Measurements from ENCODE around the gene MAN1A2.
"Not testable (repeated sequence)": the region's sequence is repeated elsewhere in the genome, so short reads cannot be mapped to it uniquely, and the experiment has no call there.

MAN1A2 gene

GRCh38 chr1:117346206-117346928 lies 20.9 kb upstream of the MAN1A2 start:
- Histone ChIP-seq H3K4me2 (ENCODE audit: low read depth, low read length) (no peak overlapping the region), H3K27ac (ENCODE audit: low read length) (no peak overlapping the region), H3K9ac (ENCODE audit: low read length) (no peak overlapping the region), H3K4me3 (ENCODE audit: low read length) (no peak overlapping the region), H3K4me1 (ENCODE audit: low read length) (0 out of 2 replicates have a peak, but pooled peaks cover 8% of the 10 kb centered on the region), H3K27me3 (replicated peaks; ENCODE audit: insufficient read depth, low read length) (no peaks in the 10 kb centered on the region), H3K79me2 (ENCODE audit: low read length) (no peaks in the 10 kb centered on the region), H3K9me3 (replicated peaks; ENCODE audit: insufficient read depth, low read length) (no peaks in the 10 kb centered on the region), H3K36me3 (replicated peaks; ENCODE audit: insufficient read depth, low read length) (no peaks in the 10 kb centered on the region), H2AFZ (ENCODE audit: low read length) (no peak overlapping the region), H3F3A (ENCODE audit: insufficient read depth, low read length) (no peaks in the 10 kb centered on the region), H3K9me2 (replicated peaks; ENCODE audit: insufficient read depth, low read length) (no peaks in the 10 kb centered on the region), H4K20me1 (ENCODE audit: insufficient read depth, low read length) (no peaks in the 10 kb centered on the region)
- TF ChIP-seq CTCF (IDR thresholded peaks at IDR 0.05; ENCODE audit: low read length) = no peak
- no peak for TF ChIP-seq EZH2 (optimal IDR thresholded peaks at IDR 0.05; ENCODE audit: low read depth, low read length)
- no peak for TF ChIP-seq EZH2phosphoT487 (IDR thresholded peaks at IDR 0.05; ENCODE audit: low read length)
- no peak for DNase-seq

DNA sequence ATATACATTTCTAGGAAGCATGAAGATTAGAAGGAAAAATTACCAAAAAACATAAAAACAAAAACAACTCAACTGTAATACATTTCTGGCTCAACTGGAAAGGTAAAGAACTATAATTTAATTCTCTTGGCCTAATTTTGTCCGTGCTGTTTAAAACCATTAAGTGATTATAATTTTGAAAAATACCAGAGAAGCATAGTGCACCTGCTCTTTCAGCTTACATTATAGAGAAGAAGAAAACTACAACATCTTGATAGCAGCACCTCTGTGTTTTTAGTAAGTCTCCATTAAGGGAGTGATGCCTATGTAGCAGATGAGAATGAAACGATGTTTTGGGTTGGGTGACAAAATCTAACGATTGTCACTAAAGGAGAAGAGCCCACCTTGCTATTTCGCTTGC lies 19.3 kb upstream of the MAN1A2 start:
- H3K36me3 ChIP-seq (replicated peaks; ENCODE audit: insufficient read depth, low read length) = no peaks in the 10 kb centered on the region
- H3K4me1 ChIP-seq (ENCODE audit: low read length) = 0 out of 2 replicates have a peak, but pooled peaks cover 3% of the 10 kb centered on the region
- no peak for DNase-seq
- H3K4me3 ChIP-seq (ENCODE audit: low read length) = no peak overlapping the region
- no peaks in the 10 kb centered on the region for H4K20me1 ChIP-seq (ENCODE audit: insufficient read depth, low read length)
- no peak overlapping the region for H3K27ac ChIP-seq (ENCODE audit: low read length)
- H2AFZ ChIP-seq (ENCODE audit: low read length) = no peak overlapping the region
- no peaks in the 10 kb centered on the region for H3F3A ChIP-seq (ENCODE audit: insufficient read depth, low read length)
- H3K9me2 ChIP-seq (replicated peaks; ENCODE audit: insufficient read depth, low read length) = no peaks in the 10 kb centered on the region
- H3K79me2 ChIP-seq (ENCODE audit: low read length) = no peaks in the 10 kb centered on the region
- no peaks in the 10 kb centered on the region for H3K9me3 ChIP-seq (replicated peaks; ENCODE audit: insufficient read depth, low read length)
- no peak overlapping the region for H3K4me2 ChIP-seq (ENCODE audit: low read depth, low read length)
- H3K27me3 ChIP-seq (replicated peaks; ENCODE audit: insufficient read depth, low read length) = no peaks in the 10 kb centered on the region
- no peak overlapping the region for H3K9ac ChIP-seq (ENCODE audit: low read length)
- TF ChIP-seq EZH2 (optimal IDR thresholded peaks at IDR 0.05; ENCODE audit: low read depth, low read length) = no peak
- TF ChIP-seq EZH2phosphoT487 (IDR thresholded peaks at IDR 0.05; ENCODE audit: low read length) = no peak
- no peak for TF ChIP-seq CTCF (IDR thresholded peaks at IDR 0.05; ENCODE audit: low read length)

- not testable (repeated sequence) for H3K9me2 ChIP-seq (replicated peaks; ENCODE audit: insufficient read depth, low read length); H3K79me2 ChIP-seq (ENCODE audit: low read length); H3F3A ChIP-seq (ENCODE audit: insufficient read depth, low read length); H2AFZ ChIP-seq (ENCODE audit: low read length); H3K4me1 ChIP-seq (ENCODE audit: low read length); H3K9me3 ChIP-seq (replicated peaks; ENCODE audit: insufficient read depth, low read length); H3K27me3 ChIP-seq (replicated peaks; ENCODE audit: insufficient read depth, low read length); H3K9ac ChIP-seq (ENCODE audit: low read length); DNase-seq; H3K4me2 ChIP-seq (ENCODE audit: low read depth, low read length); H3K36me3 ChIP-seq (replicated peaks; ENCODE audit: insufficient read depth, low read length); H3K27ac ChIP-seq (ENCODE audit: low read length); H3K4me3 ChIP-seq (ENCODE audit: low read length); H4K20me1 ChIP-seq (ENCODE audit: insufficient read depth, low read length)
Observed at GRCh38 chr1:117352695-117353094, 14.6 kb upstream of the MAN1A2 start.

- not testable (repeated sequence) for H3K79me2 ChIP-seq (ENCODE audit: low read length); H4K20me1 ChIP-seq (ENCODE audit: insufficient read depth, low read length); H3F3A ChIP-seq (ENCODE audit: insufficient read depth, low read length); H2AFZ ChIP-seq (ENCODE audit: low read length); H3K4me1 ChIP-seq (ENCODE audit: low read length); H3K27ac ChIP-seq (ENCODE audit: low read length); H3K36me3 ChIP-seq (replicated peaks; ENCODE audit: insufficient read depth, low read length); H3K4me2 ChIP-seq (ENCODE audit: low read depth, low read length); H3K27me3 ChIP-seq (replicated peaks; ENCODE audit: insufficient read depth, low read length); H3K9me2 ChIP-seq (replicated peaks; ENCODE audit: insufficient read depth, low read length); H3K9me3 ChIP-seq (replicated peaks; ENCODE audit: insufficient read depth, low read length); DNase-seq; H3K4me3 ChIP-seq (ENCODE audit: low read length); H3K9ac ChIP-seq (ENCODE audit: low read length)
Observed at GRCh38 chr1:117357833-117358603, 9.2 kb upstream of the MAN1A2 start.

- H3K9me2 ChIP-seq (replicated peaks; ENCODE audit: insufficient read depth, low read length); H3K27ac ChIP-seq (ENCODE audit: low read length); H2AFZ ChIP-seq (ENCODE audit: low read length); H3K9ac ChIP-seq (ENCODE audit: low read length); H3K79me2 ChIP-seq (ENCODE audit: low read length); H3K27me3 ChIP-seq (replicated peaks; ENCODE audit: insufficient read depth, low read length); H4K20me1 ChIP-seq (ENCODE audit: insufficient read depth, low read length); H3K4me1 ChIP-seq (ENCODE audit: low read length); H3K4me2 ChIP-seq (ENCODE audit: low read depth, low read length); H3K4me3 ChIP-seq (ENCODE audit: low read length); DNase-seq; H3K36me3 ChIP-seq (replicated peaks; ENCODE audit: insufficient read depth, low read length); H3F3A ChIP-seq (ENCODE audit: insufficient read depth, low read length); H3K9me3 ChIP-seq (replicated peaks; ENCODE audit: insufficient read depth, low read length): not testable (repeated sequence)
Observed at GRCh38 chr1:117358604-117358887, 8.7 kb upstream of the MAN1A2 start.

All from MM.1S (cell line).